ENCODE results near the gene SACM1L. TPM values are rescaled to one million over a fixed set of nuclear protein-coding genes. Genes with fewer than 3 reads are reported as not detected.

The SACM1L gene
- total and polyA plus RNA-seq, 2 donors (not counting 3 experiments of a cell fraction or from before 2014, with no cell fraction given), result 11.9 to 39.9 TPM

GRCh38 chr3:45670436-45670835 lies 18.8 kb upstream of the SACM1L start:
- Histone ChIP-seq H3K27me3 (ENCODE audit: control insufficient read depth in 2 of 2, insufficient read depth in 2 of 2, low read length in 2 of 2) (no peaks in the 10 kb centered on the region), H2AFZ (ENCODE audit: low read depth, low read length) (no peak overlapping the region), H3K79me2 (ENCODE audit: control insufficient read depth, insufficient read depth, low read length) (no peaks in the 10 kb centered on the region), H4K20me1 (replicated peaks; ENCODE audit: control insufficient read depth, extremely low read depth, insufficient read depth, low read length) (no peaks in the 10 kb centered on the region), H3K9ac (replicated peaks; ENCODE audit: extremely low read depth, insufficient read depth, low read length) (no peak overlapping the region), H3K27ac (ENCODE audit: insufficient read depth, low read depth, low read length) (no peak overlapping the region), H3K36me3 (ENCODE audit: control insufficient read depth in 2 of 2, extremely low read depth in 1 of 2, insufficient read depth in 2 of 2, low read length in 2 of 2) (peaks cover 10 to 20% of the 10 kb centered on the region in 2 experiments), H3K4me2 (ENCODE audit: insufficient read depth, low read length) (no peak overlapping the region), H3K9me3 (replicated peaks; ENCODE audit: control insufficient read depth, insufficient read depth, low read length) (no peaks in the 10 kb centered on the region), H3K9me1 (replicated peaks; ENCODE audit: control insufficient read depth, extremely low read depth, insufficient read depth, low read length) (no peaks in the 10 kb centered on the region), H3K4me3 (replicated peaks in 1 of 3; ENCODE audit: insufficient read depth in 1 of 3, low read depth in 1 of 3, low read length in 3 of 3) (no peak overlapping the region), H3K4me1 (ENCODE audit: control insufficient read depth, extremely low read depth, insufficient read depth, low read length) (peaks cover 35% of the 10 kb centered on the region)
- no peak for DNase-seq (ENCODE audit: low read depth, low spot score)
- dilution Hi-C loops (cut with MboI; ENCODE audit: extremely low pct_ligation_motif_present, low sequenced_read_pairs) (no loop called here), intact Hi-C loops (cut with micrococcal nuclease) (no loop called here)
- ChIA-PET CTCF (interaction anchor here (1.0 to 1.3 kb wide), 2 partner anchors 10 to 14 kb away, joined by 3 read pairs; no protein-coding TSS in a partner anchor), POLR2A (no interaction called here)
- no peak for FAIRE-seq
- TF ChIP-seq POLR2A (IDR thresholded peaks at IDR 0.05; ENCODE audit: low read depth, low read length) (no peak), EZH2 (IDR thresholded peaks at IDR 0.05; ENCODE audit: borderline replicate concordance, low read depth, low read length, severe bottlenecking) (no peak), MYC (IDR thresholded peaks at IDR 0.05; ENCODE audit: low read depth, low read length) (no peak), JUN (IDR thresholded peaks at IDR 0.05; ENCODE audit: borderline replicate concordance, insufficient read depth, insufficient read length, low read depth) (no peak), MAX (IDR thresholded peaks at IDR 0.05; ENCODE audit: insufficient read depth, insufficient read length) (no peak), POLR2AphosphoS5 (IDR thresholded peaks at IDR 0.05; ENCODE audit: insufficient read depth, low read depth, low read length) (no peak), CTCF (IDR thresholded peaks at IDR 0.05; ENCODE audit: extremely low read depth in 1 of 2, insufficient read depth in 1 of 2, low read depth in 1 of 2, low read length in 2 of 2) (no peak), GATA2 (IDR thresholded peaks at IDR 0.05; ENCODE audit: insufficient read depth, insufficient read length, low read depth, low read length) (no peak), FOS (IDR thresholded peaks at IDR 0.05; ENCODE audit: borderline replicate concordance, insufficient read depth, low read length) (no peak)
- no TSS peak for BruUV-seq (replicated peaks)

Data from endothelial cell of umbilical vein (primary cell).